Thymus (tissue), 11 donors: Measurements from ENCODE around the gene SEMA3A. TPM values are rescaled to one million over a fixed set of nuclear protein-coding genes. Genes with fewer than 3 reads are reported as not detected.
A peak's percentile ranks its signal among the peaks of the same experiment; 100 is the strongest.

Experiments used
- DNase-seq, 9 donors: peaks; one replicate each; pipeline ENCODE4 v3.0.0-alpha.2; 2013; ENCODE audit warnings: low spot score in 9 of 9, low read depth in 6 of 9, missing footprints in 1 of 9
- H3K27ac ChIP-seq, 2 donors: one replicate each; pipeline ENCODE4 v1.5.1; 2013; ENCODE audit warnings: control low read depth in 1 of 2, low read depth in 1 of 2, low read length in 1 of 2, mild to moderate bottlenecking in 1 of 2, moderate library complexity in 1 of 2
- H3K27me3 ChIP-seq, 2 donors: one replicate each; pipeline ENCODE4 v1.5.1; 2013; ENCODE audit warnings: low read length in 1 of 2; ENCODE audit not compliant: control insufficient read depth in 2 of 2, insufficient read depth in 1 of 2
- H3K36me3 ChIP-seq, 2 donors: one replicate each; pipeline ENCODE4 v1.5.1; 2013; ENCODE audit warnings: low read length in 1 of 2, mild to moderate bottlenecking in 1 of 2, moderate library complexity in 1 of 2; ENCODE audit not compliant: control insufficient read depth in 2 of 2, insufficient read depth in 2 of 2
- H3K4me1 ChIP-seq, 2 donors: one replicate each; pipeline ENCODE4 v1.5.1; 2013; ENCODE audit warnings: low read length in 2 of 2; ENCODE audit not compliant: control insufficient read depth in 2 of 2, insufficient read depth in 2 of 2
- H3K4me3 ChIP-seq, 2 donors: one replicate each; pipeline ENCODE4 v1.5.1; 2013; ENCODE audit warnings: low read length in 2 of 2, control low read depth in 1 of 2, mild to moderate bottlenecking in 1 of 2
- H3K9me3 ChIP-seq, 2 donors: one replicate each; pipeline ENCODE4 v1.5.1; 2013; ENCODE audit warnings: low read length in 1 of 2, mild to moderate bottlenecking in 1 of 2; ENCODE audit not compliant: control insufficient read depth in 2 of 2, insufficient read depth in 1 of 2
- WGBS: extraction: QIAGEN DNeasy Blood & Tissue Kit; methylation state at CpG from one replicate; pipeline ENCODE4 v1.1.7; 2013; 5-methylcytosine and 5-hydroxymethylcytosine counted together
- polyA plus RNA-seq: library from polyadenylated mRNA; stranded (reverse); fragments of 200-250 nt; gene quantifications from one replicate; pipeline ENCODE4 v1.2.3, GENCODE V29; 2013
- total RNA-seq: library from RNA; stranded (reverse); fragments of 120-200 nt; gene quantifications from one replicate; pipeline ENCODE4 v1.2.4, GENCODE V29; 2013
- donor health status: healthy.

SEMA3A gene
- total and polyA plus RNA-seq, 2 donors = 0.27 to 1.0 TPM

DNA sequence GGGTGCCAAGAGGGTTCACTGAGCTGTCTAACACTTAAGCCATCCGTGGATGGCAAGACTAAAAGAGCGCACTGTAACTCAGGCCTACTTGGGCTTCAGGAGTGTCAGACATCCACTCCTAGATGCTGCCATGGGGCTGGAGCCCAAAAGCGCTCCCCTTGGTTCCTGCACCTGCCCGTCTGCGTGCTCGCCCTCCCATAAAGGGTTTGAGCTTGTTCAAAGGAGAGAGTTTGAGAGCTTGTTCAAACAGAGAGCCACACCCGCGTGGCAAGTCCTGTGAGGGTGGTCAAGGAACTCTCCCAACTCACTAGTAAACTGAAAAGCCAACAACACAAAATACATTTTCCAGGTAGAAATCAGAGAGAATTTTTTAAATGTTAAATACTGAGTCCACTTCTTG lies 256.7 kb downstream of the SEMA3A start:
- Histone ChIP-seq H3K27me3 (no peaks in the 10 kb centered on the region), H3K27ac (no peak overlapping the region), H3K9me3 (peaks cover 0 to 2% of the 10 kb centered on the region in 2 donors), H3K4me1 (no peaks in the 10 kb centered on the region), H3K36me3 (no peaks in the 10 kb centered on the region), H3K4me3 (no peak overlapping the region)
- 90% methylated on average over 8 of the region's 8 CpGs for WGBS
- no peak for DNase-seq

DNA sequence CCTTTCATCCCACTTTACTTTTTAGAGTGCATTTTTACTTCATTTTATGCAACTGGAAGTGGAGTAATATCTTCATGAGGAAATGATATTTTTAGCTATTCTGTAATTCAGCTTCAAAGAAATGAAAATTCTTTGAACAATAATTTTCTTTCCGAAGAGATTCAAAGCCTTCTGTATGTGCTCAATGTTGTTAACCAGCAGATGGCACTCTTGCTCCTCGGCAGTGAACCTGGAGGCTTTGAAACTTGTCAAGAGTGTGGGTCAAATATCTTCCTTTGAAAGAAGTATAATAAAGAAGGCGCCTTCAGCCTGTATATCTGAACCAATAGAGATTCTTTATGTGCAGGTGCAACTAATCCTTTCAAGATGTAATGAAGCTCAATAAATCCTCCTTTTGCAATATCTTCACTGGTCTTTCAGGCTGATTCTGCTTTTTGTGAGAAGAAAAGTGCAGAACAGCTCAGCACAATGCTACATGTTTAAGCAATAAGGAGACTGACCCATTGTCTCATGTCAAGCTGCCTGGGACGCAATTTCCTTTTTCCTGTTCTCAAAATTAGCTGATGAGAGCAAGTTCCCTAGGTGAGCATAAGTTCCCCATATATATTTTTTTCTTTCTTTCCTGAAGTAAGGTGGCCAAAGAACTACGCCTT lies 258.4 kb downstream of the SEMA3A start:
- Histone ChIP-seq H3K4me3 (no peak overlapping the region), H3K36me3 (no peaks in the 10 kb centered on the region), H3K27ac (no peak overlapping the region), H3K27me3 (no peaks in the 10 kb centered on the region), H3K4me1 (no peaks in the 10 kb centered on the region), H3K9me3 (peaks cover 0 to 2% of the 10 kb centered on the region in 2 donors)
- WGBS = 53% methylated on average over 5 of the region's 5 CpGs
- peak; percentile 4 to 73 (median 38) for DNase-seq

DNA sequence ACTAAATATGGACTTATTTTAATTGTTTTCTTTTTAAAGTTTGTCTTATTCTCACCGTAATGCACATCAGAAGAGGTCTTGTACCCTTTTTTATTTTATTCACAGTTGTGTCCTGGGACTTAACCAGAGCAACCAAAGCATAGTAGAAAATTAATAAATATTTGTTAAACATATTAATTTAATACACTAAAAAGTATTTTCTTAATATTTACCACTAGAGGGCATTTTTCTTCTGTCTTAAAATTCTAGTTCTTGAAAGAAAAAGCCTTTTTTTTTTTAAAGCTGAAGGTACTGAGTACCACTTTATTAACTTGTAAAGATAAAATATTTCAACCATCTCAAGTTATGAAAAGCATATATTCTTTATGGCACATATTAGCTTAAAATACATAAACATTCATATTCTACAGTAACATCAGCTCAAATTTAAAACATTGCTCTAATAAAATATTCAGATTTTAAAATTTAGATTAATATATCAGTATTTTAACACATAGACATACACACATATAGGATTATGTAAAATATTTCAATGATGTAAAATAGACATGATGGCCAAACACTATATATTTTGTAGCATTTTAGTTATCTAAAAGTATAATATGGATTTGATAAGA lies 260.4 kb downstream of the SEMA3A start:
- H3K4me1 ChIP-seq = no peaks in the 10 kb centered on the region
- H3K27ac ChIP-seq = no peak overlapping the region
- 89% methylated on average over 1 of the region's 1 CpG for WGBS
- H3K4me3 ChIP-seq = no peak overlapping the region
- peaks cover 0 to 2% of the 10 kb centered on the region in 2 donors for H3K9me3 ChIP-seq
- DNase-seq = no peak
- no peaks in the 10 kb centered on the region for H3K27me3 ChIP-seq
- H3K36me3 ChIP-seq = no peaks in the 10 kb centered on the region

DNA sequence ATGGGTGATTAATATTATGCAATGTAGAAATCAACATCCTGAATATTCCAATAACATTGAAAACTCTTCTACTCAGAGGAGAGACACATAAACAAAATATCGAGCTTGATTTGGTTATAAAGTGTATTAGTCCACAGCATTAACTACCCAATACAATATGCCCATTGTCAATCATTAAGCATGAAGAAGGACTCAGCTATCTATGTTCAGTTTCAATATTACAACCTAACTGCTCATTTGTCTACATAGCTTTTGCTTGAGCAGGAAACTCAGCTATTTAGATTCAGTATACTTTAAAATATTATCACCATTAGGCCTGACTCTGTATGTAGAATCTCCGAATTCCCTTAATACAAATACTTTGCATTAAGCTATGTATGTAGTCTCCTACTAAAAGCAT lies 262.6 kb downstream of the SEMA3A start:
- no peaks in the 10 kb centered on the region for H3K36me3 ChIP-seq
- no peaks in the 10 kb centered on the region for H3K9me3 ChIP-seq
- 95% methylated on average over 2 of the region's 2 CpGs for WGBS
- H3K4me1 ChIP-seq = no peaks in the 10 kb centered on the region
- H3K27me3 ChIP-seq = no peaks in the 10 kb centered on the region
- DNase-seq = no peak
- H3K4me3 ChIP-seq = no peak overlapping the region
- no peak overlapping the region for H3K27ac ChIP-seq

DNA sequence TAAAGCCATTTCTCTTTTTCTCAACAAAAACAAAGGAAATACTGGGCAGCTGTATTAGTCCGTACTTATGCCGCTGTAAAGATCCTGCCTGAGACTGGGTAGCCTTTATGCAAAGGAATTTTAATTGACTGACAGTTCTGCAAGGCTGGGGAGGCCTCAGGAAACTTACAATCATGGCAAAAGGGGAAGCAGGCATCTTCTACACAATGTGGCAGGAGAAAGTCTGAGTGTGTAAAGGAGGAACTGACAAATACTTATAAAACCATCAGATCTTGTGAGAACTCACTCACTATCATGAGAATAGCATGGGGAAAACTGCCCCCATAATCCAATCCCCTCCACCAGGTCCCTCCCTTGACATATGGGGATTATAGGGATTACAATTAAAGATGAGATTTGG lies 264.3 kb downstream of the SEMA3A start:
- H3K9me3 ChIP-seq = no peaks in the 10 kb centered on the region
- no peaks in the 10 kb centered on the region for H3K27me3 ChIP-seq
- 89% methylated on average over 2 of the region's 2 CpGs for WGBS
- no peak overlapping the region for H3K27ac ChIP-seq
- DNase-seq = no peak
- no peaks in the 10 kb centered on the region for H3K4me1 ChIP-seq
- no peaks in the 10 kb centered on the region for H3K36me3 ChIP-seq
- H3K4me3 ChIP-seq = no peak overlapping the region

DNA sequence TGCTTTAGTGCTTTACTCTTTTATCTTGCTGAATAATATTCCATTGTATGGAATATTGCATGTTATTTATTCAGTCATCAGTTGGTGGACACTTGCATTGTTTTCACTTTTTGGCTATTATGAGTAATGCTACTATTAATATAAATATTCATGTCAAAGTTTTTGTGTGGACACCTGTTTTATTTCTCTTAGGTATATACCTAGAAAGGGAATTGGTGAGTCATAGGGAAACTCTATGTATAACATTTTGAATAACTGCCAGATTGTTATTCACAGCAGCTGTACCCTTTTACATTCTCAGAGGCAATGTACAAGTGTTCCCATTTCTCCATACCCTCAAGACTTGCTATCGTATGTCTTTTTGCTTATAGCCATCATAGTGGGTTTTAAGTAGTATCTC lies 268.7 kb downstream of the SEMA3A start:
- Histone ChIP-seq H3K27me3 (no peaks in the 10 kb centered on the region), H3K4me1 (no peaks in the 10 kb centered on the region), H3K4me3 (no peak overlapping the region), H3K36me3 (no peaks in the 10 kb centered on the region), H3K9me3 (no peaks in the 10 kb centered on the region), H3K27ac (no peak overlapping the region)
- 40% methylated on average over 1 of the region's 1 CpG for WGBS
- DNase-seq = no peak

DNA sequence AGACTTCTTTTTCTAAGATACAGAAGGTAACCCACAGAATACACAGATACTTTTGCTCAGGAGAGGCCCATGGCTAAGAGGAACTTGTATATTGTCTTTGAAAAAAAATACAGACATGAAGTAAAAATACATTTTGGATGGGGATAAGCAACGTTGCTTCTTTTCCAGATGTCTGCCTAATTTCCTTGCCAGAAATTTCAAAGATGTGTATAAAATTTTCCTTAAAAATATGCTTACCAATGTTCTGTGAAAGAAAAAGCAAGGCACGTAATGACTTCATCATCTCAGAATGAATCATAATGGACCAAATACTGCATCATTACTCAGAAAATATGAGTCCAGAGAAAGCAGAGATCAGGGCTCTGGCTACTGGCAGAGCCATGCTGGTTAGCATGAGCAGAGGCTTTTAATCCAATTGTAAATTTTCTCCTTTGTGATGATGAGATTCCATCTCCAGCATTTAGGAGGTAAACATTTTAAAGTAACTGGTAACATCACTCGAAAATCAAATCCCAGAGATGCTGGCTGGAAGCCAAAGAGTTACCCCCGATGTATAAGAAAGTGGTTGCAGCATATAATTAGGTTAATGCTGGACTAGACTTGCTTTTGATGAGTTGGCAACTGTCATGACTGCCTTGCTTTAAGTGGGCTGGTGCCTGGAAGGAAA lies 272.5 kb downstream of the SEMA3A start:
- no peaks in the 10 kb centered on the region for H3K36me3 ChIP-seq
- DNase-seq = no peak
- H3K9me3 ChIP-seq = no peaks in the 10 kb centered on the region
- H3K27ac ChIP-seq = no peak overlapping the region
- no peak overlapping the region for H3K4me3 ChIP-seq
- no peaks in the 10 kb centered on the region for H3K4me1 ChIP-seq
- H3K27me3 ChIP-seq = no peaks in the 10 kb centered on the region
- 71% methylated on average over 4 of the region's 4 CpGs for WGBS

DNA sequence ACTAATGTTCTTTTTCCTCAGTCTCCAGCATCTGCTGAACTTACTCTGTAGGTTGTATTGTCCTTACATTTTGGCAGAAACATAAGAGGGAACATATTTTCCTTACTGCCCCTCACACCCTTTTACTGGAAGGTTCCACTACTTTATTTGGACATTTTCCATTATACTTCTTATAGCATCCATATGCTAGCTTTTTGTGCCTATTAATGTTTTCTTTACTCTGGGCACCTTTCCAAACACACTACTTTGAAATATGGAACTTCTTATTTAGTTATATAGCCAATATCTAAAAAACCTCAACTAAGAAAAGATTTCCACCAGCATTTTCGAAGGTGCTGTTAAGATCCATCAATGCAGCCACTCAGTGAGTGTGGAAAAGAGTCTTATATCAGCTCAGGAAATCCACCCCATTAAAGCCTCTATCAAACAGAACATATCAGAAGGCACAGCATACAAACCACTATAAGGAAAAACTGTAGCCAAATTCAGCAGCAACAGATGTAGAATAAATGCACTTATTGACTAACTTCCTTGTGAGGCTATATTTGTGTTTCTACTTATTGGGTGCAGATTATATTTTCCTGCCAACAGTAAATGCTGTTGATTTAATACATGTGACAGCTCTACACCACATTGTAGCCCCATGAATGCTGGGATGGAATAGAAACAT lies 273.2 kb downstream of the SEMA3A start:
- Histone ChIP-seq H3K36me3 (no peaks in the 10 kb centered on the region), H3K9me3 (no peaks in the 10 kb centered on the region), H3K27me3 (no peaks in the 10 kb centered on the region), H3K27ac (no peak overlapping the region), H3K4me3 (no peak overlapping the region), H3K4me1 (no peaks in the 10 kb centered on the region)
- no peak for DNase-seq
- 83% methylated on average over 1 of the region's 1 CpG for WGBS

DNA sequence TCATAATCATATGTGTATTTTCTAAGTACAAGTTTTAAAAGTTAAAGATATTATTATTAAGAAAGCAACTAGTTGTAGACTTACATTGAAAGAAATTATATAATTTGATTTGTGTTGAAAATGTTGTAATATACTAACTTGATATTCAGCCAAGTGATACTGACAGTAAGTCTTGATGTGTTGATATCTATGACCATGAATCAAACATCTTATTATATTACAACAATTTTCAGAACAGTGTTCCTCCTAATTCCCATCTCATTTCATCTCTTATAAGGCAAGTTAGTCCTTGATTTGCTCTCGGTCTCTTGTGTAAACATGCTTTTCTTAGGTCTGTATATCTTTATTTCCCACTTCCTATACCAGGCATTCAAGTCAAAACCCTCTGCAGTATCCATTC lies 276.4 kb downstream of the SEMA3A start:
- Histone ChIP-seq H3K36me3 (no peaks in the 10 kb centered on the region), H3K4me3 (no peak overlapping the region), H3K27ac (no peak overlapping the region), H3K9me3 (no peaks in the 10 kb centered on the region), H3K27me3 (no peaks in the 10 kb centered on the region), H3K4me1 (no peaks in the 10 kb centered on the region)
- no peak for DNase-seq
- 82% methylated on average over 1 of the region's 1 CpG for WGBS
